Measurements from ENCODE around the gene YES1. TPM values are rescaled to one million over a fixed set of nuclear protein-coding genes. Genes with fewer than 3 reads are reported as not detected.

Gene YES1
- total and polyA plus RNA-seq, 2 of the 13 experiments (the other 11 are each of a cell fraction or from before 2014, with no cell fraction given): 17.2 to 70.8 TPM

DNA sequence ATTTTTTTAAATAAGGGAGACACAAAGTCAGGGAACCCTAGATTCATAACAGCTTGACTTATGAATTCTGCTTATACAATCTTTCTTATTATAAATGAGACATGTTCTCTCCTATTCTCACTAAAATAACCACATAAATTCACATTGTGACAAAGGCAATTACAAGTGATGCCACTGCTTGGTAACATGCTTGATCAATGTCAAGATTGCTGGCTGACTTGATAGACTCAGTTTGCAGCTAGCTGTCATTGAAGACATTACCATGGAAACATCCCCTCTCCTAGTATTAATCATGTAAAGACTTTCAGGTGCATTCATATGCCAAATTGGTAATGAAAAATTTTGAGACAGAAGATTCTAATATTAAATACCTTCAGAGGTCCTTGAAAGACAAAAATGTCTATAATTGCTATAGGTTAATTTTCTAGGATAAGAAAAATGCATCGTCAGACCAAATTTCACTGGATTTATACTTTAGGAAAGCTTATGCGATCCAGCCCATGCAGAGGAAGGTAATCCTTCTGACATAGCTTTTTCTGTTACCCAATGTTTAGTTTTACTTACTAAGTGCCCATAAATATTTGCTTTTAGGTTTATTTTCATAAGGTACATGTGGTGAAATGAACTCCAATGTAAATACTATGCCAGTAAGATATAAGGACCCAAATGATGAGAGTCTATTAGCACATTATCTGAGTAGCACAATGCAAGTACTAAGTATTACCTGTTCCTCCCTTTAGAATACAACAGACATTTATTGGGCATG is 67.0 kb downstream of the YES1 start:
- whole genome bisulfite sequencing (ENCODE audit: low lambda C conversion rate): 95% methylated on average over 2 of the region's 2 CpGs
- H3K9ac ChIP-seq (ENCODE audit: insufficient read depth, low read depth, low read length): no peak overlapping the region
- FAIRE-seq (no peak), DNase-seq (ENCODE audit: low spot score) (no peak), ATAC-seq (no peak)
- CTCF ChIA-PET (ENCODE audit: low intra/inter-chr PET ratio, low total read pairs): no interaction called here
- no peak overlapping the region for H3K4me3 ChIP-seq (replicated peaks in 1 of 3; ENCODE audit: insufficient read depth in 1 of 3, low read depth in 2 of 3, low read length in 3 of 3)
- no peak overlapping the region for H2AFZ ChIP-seq (ENCODE audit: low read length)
- in situ Hi-C loops (cut with HindIII; ENCODE audit: extremely low pct_ligation_motif_present, low pct_unique_long_range_greater_than_20kb) (loop anchor here (5.0 kb wide), 1 partner anchor 87 kb away; no protein-coding TSS in a partner anchor), intact Hi-C loops (cut with micrococcal nuclease; ENCODE audit: unreplicated experiment) (no loop called here)
- no peak overlapping the region for H3K27ac ChIP-seq (ENCODE audit: extremely low read length, insufficient read depth, low read length)
- no peaks in the 10 kb centered on the region for H3K9me3 ChIP-seq (ENCODE audit: low read length)
- no peak overlapping the region for H3K4me2 ChIP-seq (ENCODE audit: low read depth, low read length)
- no peaks in the 10 kb centered on the region; a peak in 1 of 5 replicates for H3K27me3 ChIP-seq (ENCODE audit: control insufficient read depth in 1 of 2, insufficient read depth in 2 of 2, low read length in 2 of 2)
- TF ChIP-seq ZBTB20 (CRISPR knock-in tag; IDR thresholded peaks at IDR 0.05; ENCODE audit: borderline replicate concordance, low read depth) (no peak), MAFK (conservative IDR thresholded peaks at IDR 0.05 in 1 of 2, IDR thresholded peaks at IDR 0.05 in 1 of 2; ENCODE audit: low read length in 2 of 2) (0 out of 4 replicates have a peak, but pooled peaks of 1 of the 2 experiments have one; percentile 0), NFIB (CRISPR knock-in tag; IDR thresholded peaks at IDR 0.05; ENCODE audit: borderline replicate concordance) (no peak)
- no peaks in the 10 kb centered on the region for H3K79me2 ChIP-seq (ENCODE audit: insufficient read depth, low read length)
- H3K4me1 ChIP-seq (ENCODE audit: insufficient read depth, low read length): no peaks in the 10 kb centered on the region; the same call in 1 of the 2 replicates
- H4K20me1 ChIP-seq (ENCODE audit: insufficient read depth, low read length): no peaks in the 10 kb centered on the region
- no TSS peak for BruUV-seq (replicated peaks)
- H3K36me3 ChIP-seq (replicated peaks in 1 of 2; ENCODE audit: control insufficient read depth in 1 of 2, insufficient read depth in 2 of 2, low read length in 2 of 2): peaks cover 7 to 43% of the 10 kb centered on the region in 2 experiments; a peak in 4 of 5 replicates
- POLR2A ChIA-PET: no interaction called here

DNA sequence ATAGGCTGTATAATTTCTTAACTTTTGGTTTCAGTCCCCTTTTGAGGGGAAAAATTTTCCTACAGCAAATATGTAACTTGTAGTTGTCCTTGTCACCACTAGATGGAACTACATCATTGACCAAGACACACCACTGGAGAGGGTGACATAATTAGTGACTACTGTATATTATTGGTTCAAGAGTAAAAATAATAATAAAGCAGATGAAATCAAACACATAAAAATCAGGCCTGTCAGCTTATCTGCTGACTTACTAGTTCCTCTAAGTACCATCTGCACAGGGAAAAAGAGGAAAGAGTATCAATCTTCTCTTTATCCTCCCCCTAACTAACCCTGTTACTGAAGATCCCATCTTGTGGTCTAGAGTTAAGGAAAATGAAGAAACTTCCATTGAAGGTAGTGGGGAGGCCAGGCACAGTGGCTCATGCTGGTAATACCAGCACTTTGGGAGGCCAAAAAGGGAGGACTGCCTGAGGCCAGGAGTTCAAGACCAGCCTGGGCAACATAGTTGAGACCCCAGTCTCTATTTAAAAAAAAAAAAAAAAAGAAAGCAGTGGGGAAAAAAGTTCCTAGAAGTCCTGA is 70.0 kb downstream of the YES1 start:
- FAIRE-seq: peak; percentile 53
- ATAC-seq: peak; percentile 77
- Histone ChIP-seq H3K9ac (ENCODE audit: insufficient read depth, low read depth, low read length) (no peak overlapping the region), H2AFZ (ENCODE audit: low read length) (no peak overlapping the region), H3K4me1 (ENCODE audit: insufficient read depth, low read length) (no peaks in the 10 kb centered on the region), H3K4me2 (ENCODE audit: low read depth, low read length) (no peak overlapping the region), H3K4me3 (replicated peaks in 1 of 3; ENCODE audit: insufficient read depth in 1 of 3, low read depth in 2 of 3, low read length in 3 of 3) (no peak overlapping the region), H3K9me3 (ENCODE audit: low read length) (no peaks in the 10 kb centered on the region), H4K20me1 (ENCODE audit: insufficient read depth, low read length) (no peaks in the 10 kb centered on the region), H3K79me2 (ENCODE audit: insufficient read depth, low read length) (no peaks in the 10 kb centered on the region), H3K36me3 (replicated peaks in 1 of 2; ENCODE audit: control insufficient read depth in 1 of 2, insufficient read depth in 2 of 2, low read length in 2 of 2) (peaks cover 8 to 55% of the 10 kb centered on the region in 2 experiments; a peak in 4 of 5 replicates), H3K27ac (ENCODE audit: extremely low read length, insufficient read depth, low read length) (no peak overlapping the region), H3K27me3 (ENCODE audit: control insufficient read depth in 1 of 2, insufficient read depth in 2 of 2, low read length in 2 of 2) (no peaks in the 10 kb centered on the region; a peak in 1 of 5 replicates)
- CTCF ChIA-PET (ENCODE audit: low intra/inter-chr PET ratio, low total read pairs): interaction anchor here (1.2 to 3.5 kb wide), 3 partner anchors 72 to 97 kb away, joined by 4 to 61 read pairs (median 34); no protein-coding TSS in a partner anchor
- DNase-seq (ENCODE audit: low spot score): peak; percentile 36
- intact Hi-C loops (cut with micrococcal nuclease; ENCODE audit: unreplicated experiment): loop anchor here (1.0 kb wide), 1 partner anchor 90 kb away; no protein-coding TSS in a partner anchor
- no TSS peak for BruUV-seq (replicated peaks)
- POLR2A ChIA-PET: no interaction called here
- in situ Hi-C loops (cut with HindIII; ENCODE audit: extremely low pct_ligation_motif_present, low pct_unique_long_range_greater_than_20kb): loop anchor here (5.0 kb wide), 1 partner anchor 90 kb away; no protein-coding TSS in a partner anchor
- TF ChIP-seq MIXL1 (CRISPR knock-in tag; IDR thresholded peaks at IDR 0.05) (peak; percentile 60; the same call in 1 of the 2 replicates), TMF1 (CRISPR knock-in tag; IDR thresholded peaks at IDR 0.05; ENCODE audit: low read depth) (no peak), XRCC5 (optimal IDR thresholded peaks at IDR 0.05; ENCODE audit: low read length) (no peak), STAT5B (CRISPR knock-in tag; IDR thresholded peaks at IDR 0.05) (no peak), RAD21 (CRISPR knock-in tag; IDR thresholded peaks at IDR 0.05) (peak; percentile 74), SMC3 (IDR thresholded peaks at IDR 0.05; ENCODE audit: low read length) (peak; percentile 89), ZFP36 (IDR thresholded peaks at IDR 0.05; ENCODE audit: borderline replicate concordance, low read depth, low read length, partially characterized antibody) (no peak), SAP130 (CRISPR knock-in tag; IDR thresholded peaks at IDR 0.05; ENCODE audit: low read depth) (0 out of 2 replicates have a peak, but pooled peaks have one; percentile 14), RFX5 (IDR thresholded peaks at IDR 0.05; ENCODE audit: low read depth, low read length) (no peak)
- TF ChIP-seq, protein P1, sequence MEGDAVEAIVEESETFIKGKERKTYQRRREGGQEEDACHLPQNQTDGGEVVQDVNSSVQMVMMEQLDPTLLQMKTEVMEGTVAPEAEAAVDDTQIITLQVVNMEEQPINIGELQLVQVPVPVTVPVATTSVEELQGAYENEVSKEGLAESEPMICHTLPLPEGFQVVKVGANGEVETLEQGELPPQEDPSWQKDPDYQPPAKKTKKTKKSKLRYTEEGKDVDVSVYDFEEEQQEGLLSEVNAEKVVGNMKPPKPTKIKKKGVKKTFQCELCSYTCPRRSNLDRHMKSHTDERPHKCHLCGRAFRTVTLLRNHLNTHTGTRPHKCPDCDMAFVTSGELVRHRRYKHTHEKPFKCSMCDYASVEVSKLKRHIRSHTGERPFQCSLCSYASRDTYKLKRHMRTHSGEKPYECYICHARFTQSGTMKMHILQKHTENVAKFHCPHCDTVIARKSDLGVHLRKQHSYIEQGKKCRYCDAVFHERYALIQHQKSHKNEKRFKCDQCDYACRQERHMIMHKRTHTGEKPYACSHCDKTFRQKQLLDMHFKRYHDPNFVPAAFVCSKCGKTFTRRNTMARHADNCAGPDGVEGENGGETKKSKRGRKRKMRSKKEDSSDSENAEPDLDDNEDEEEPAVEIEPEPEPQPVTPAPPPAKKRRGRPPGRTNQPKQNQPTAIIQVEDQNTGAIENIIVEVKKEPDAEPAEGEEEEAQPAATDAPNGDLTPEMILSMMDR (CRISPR knock-in tag; IDR thresholded peaks at IDR 0.05): peak; percentile 75
- TF ChIP-seq, protein P2, sequence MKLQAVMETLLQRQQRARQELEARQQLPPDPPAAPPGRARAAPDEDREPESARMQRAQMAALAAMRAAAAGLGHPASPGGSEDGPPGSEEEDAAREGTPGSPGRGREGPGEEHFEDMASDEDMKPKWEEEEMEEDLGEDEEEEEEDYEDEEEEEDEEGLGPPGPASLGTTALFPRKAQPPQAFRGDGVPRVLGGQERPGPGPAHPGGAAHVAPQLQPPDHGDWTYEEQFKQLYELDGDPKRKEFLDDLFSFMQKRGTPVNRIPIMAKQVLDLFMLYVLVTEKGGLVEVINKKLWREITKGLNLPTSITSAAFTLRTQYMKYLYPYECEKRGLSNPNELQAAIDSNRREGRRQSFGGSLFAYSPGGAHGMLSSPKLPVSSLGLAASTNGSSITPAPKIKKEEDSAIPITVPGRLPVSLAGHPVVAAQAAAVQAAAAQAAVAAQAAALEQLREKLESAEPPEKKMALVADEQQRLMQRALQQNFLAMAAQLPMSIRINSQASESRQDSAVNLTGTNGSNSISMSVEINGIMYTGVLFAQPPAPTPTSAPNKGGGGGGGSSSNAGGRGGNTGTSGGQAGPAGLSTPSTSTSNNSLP (IDR thresholded peaks at IDR 0.05; ENCODE audit: low read depth, low read length): 0 out of 2 replicates have a peak, but pooled peaks have one; percentile 35

Data from HepG2 (cell line).